K562 (cell line): ENCODE data around the gene LYRM7. TPM values are rescaled to one million over a fixed set of nuclear protein-coding genes. Genes with fewer than 3 reads are reported as not detected.

Experiments
- ASH1L ChIP-seq: fragments of 450-650 bp; IDR thresholded peaks from 2 replicates; pipeline ENCODE4 v1.6.1; 2018; ENCODE audit warnings: borderline replicate concordance, mild to moderate bottlenecking, low read depth; ENCODE audit not compliant: partially characterized antibody
- BHLHE40 ChIP-seq: IDR thresholded peaks from 2 replicates; pipeline ENCODE4 v1.6.1; 2011; ENCODE audit warnings: low read length, improper control_type of control experiment
- GABPA ChIP-seq: fragments of 200-800 bp; sonication (Bioruptor generic); conservative IDR thresholded peaks from 2 replicates; pipeline ENCODE4 v1.6.1; 2016; ENCODE audit warnings: low read depth, missing genetic modification characterization, missing compliant biosample characterization
- HLTF ChIP-seq: fragments of 450-650 bp; IDR thresholded peaks from 2 replicates; pipeline ENCODE4 v1.6.1; 2016
- KDM4B ChIP-seq, 2 experiments: fragments of 450-650 bp in 1 of 2; sonication (generic) in 1 of 2; IDR thresholded peaks; 2 replicates each; pipeline ENCODE4 v1.6.1; 2016 to 2017; ENCODE audit warnings: borderline replicate concordance in 2 of 2, antibody characterized with exemption in 1 of 2, low read depth in 1 of 2, mild to moderate bottlenecking in 1 of 2
- SAP30 ChIP-seq: fragments of 200-600 bp; sonication (generic); IDR thresholded peaks from 2 replicates; pipeline ENCODE4 v1.6.1; 2012; ENCODE audit warnings: borderline replicate concordance, low read depth, mild to moderate bottlenecking, moderate library complexity, low read length, control low read depth, inconsistent platforms; ENCODE audit not compliant: insufficient read depth, poor library complexity, severe bottlenecking
- SREBF1 ChIP-seq: fragments of 150-350 bp; IDR thresholded peaks from 2 replicates; pipeline ENCODE4 v1.6.1; 2014; ENCODE audit warnings: antibody characterized with exemption, low read depth, low read length, borderline replicate concordance
- STAT5B ChIP-seq: fragments of 250-450 bp; sonication (Bioruptor Pico); IDR thresholded peaks from 2 replicates; pipeline ENCODE4 v1.8.0; 2021; ENCODE audit warnings: mild to moderate bottlenecking, inconsistent platforms
- TCF7L2 ChIP-seq: fragments of 150-350 bp; IDR thresholded peaks from 2 replicates; pipeline ENCODE4 v1.6.1; 2016; ENCODE audit warnings: low read depth, mild to moderate bottlenecking, low read length, moderate library complexity
- TSC22D4 ChIP-seq: fragments of 450-650 bp; IDR thresholded peaks from 2 replicates; pipeline ENCODE4 v1.6.1; 2016; ENCODE audit warnings: missing genetic modification characterization, missing biosample characterization, control low read depth
- ZNF408 ChIP-seq: fragments of 250-450 bp; sonication (Bioruptor Pico); IDR thresholded peaks from 2 replicates; pipeline ENCODE4 v1.4.0; 2020; ENCODE audit warnings: low read depth, mild to moderate bottlenecking, moderate library complexity
- ZNF444 ChIP-seq: fragments of 250-450 bp; sonication (Bioruptor Pico); IDR thresholded peaks from 2 replicates; pipeline ENCODE4 v1.4.0; 2020; ENCODE audit warnings: mild to moderate bottlenecking, moderate library complexity
- polyA plus RNA-seq, 8 experiments: library from polyadenylated mRNA; depleted of rRNA in 4 of 8; stranded (reverse) in 5 of 8; unstranded in 3 of 8; fragments of >200 nt; fragmentation: Nextera tagmentation in 2 of 8; fragmentation: Illumina TruSeq in 1 of 8; extraction: Ambion mirVana in 2 of 8; extraction: Trizol in 1 of 8; gene quantifications; 2 replicates each; pipeline versions ENCODE4 v1.2.1 to v1.2.3, GENCODE V29; 2011 to 2014; ENCODE audit warnings: inconsistent platforms in 1 of 8, missing spikeins in 1 of 8
- total RNA-seq, 7 experiments: library from RNA; depleted of rRNA in 6 of 7; stranded (reverse); fragments of >200 nt in 6 of 7; fragmentation: Illumina TruSeq in 2 of 7; extraction: Trizol in 2 of 7; gene quantifications; 2 replicates each; pipeline versions ENCODE4 v1.2.1 to v1.2.3, GENCODE V29; 2011 to 2021; ENCODE audit warnings: low replicate concordance in 1 of 7
- TF ChIP-seq, protein P1 (sequence below): fragments of 450-650 bp; formaldehyde crosslinking; IDR thresholded peaks from 2 replicates; pipeline ENCODE4 v1.4.0; 2020; ENCODE audit warnings: mild to moderate bottlenecking
- TF ChIP-seq, protein P2 (sequence below): fragments of 250-450 bp; sonication (Bioruptor Pico); IDR thresholded peaks from 2 replicates; pipeline ENCODE4 v1.4.0; 2020; ENCODE audit warnings: mild to moderate bottlenecking, moderate library complexity
- TF ChIP-seq, protein P3 (sequence below): fragments of 250-450 bp; sonication (Bioruptor Pico); IDR thresholded peaks from 2 replicates; pipeline ENCODE4 v1.9.0; 2021; ENCODE audit warnings: mild to moderate bottlenecking
- TF ChIP-seq, protein P4 (sequence below): sonication (generic); IDR thresholded peaks from 2 replicates; pipeline ENCODE4 v1.6.1; 2016
- TF ChIP-seq, protein P5 (sequence below): fragments of 200-400 bp; formaldehyde crosslinking; IDR thresholded peaks from 2 replicates; pipeline ENCODE4 v1.6.1; 2017; ENCODE audit warnings: mild to moderate bottlenecking, low read depth, low read length, moderate library complexity
- TF ChIP-seq, protein P6 (sequence below): sonication (generic); formaldehyde crosslinking; IDR thresholded peaks from 2 replicates; pipeline ENCODE4 v1.5.0; 2020; ENCODE audit warnings: missing genetic modification reagents

The LYRM7 gene
- total and polyA plus RNA-seq, 9 of the 15 experiments (the other 6 are each of a cell fraction or from before 2014, with no cell fraction given), result 16.2 to 70.1 (median 33.3) TPM

DNA sequence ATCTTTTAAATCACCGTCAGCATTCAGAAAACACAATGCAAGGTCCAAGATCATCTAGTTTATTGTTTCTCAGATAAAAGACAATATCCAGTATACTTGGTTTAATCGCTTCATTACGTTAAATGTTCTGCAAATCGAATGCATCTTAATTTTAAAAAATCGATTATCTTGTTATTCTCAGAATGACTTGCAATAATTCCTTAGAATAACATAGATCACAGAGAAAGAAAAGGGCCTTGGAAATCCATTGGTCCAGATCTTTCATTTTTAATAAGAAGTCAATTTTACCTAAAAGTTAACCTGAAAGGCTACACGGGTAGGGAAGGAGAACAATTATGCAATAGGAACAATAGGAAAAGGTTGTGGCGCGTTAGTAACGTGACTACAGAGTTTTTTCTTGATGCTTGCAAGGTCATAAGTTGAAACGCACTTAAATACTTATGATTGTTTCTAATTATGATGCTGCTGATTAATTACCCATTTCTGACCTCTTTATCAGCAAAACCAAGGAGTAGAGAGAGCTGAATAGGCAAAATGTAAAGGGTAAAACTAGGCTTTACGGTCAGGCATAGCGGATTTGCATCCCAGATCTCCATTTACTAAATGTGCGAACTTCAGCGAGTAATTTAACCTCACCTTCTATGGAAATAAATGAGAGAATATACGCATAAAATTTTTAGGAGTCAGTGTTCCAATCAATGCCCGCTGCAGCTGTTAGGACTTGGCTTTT is 769 bp upstream of the LYRM7 start (continued):
- TF ChIP-seq GABPA, result 0 out of 2 replicates have a peak, but pooled peaks have one; percentile 69
- TF ChIP-seq SAP30, result no peak
- TF ChIP-seq ZNF444 (CRISPR knock-in tag), result peak; percentile 22; the same call in 1 of the 2 replicates
- no peak for TF ChIP-seq SREBF1
- TF ChIP-seq, protein P1, sequence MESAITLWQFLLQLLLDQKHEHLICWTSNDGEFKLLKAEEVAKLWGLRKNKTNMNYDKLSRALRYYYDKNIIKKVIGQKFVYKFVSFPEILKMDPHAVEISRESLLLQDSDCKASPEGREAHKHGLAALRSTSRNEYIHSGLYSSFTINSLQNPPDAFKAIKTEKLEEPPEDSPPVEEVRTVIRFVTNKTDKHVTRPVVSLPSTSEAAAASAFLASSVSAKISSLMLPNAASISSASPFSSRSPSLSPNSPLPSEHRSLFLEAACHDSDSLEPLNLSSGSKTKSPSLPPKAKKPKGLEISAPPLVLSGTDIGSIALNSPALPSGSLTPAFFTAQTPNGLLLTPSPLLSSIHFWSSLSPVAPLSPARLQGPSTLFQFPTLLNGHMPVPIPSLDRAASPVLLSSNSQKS (CRISPR knock-in tag), result no peak
- no peak for TF ChIP-seq TSC22D4 (tag)
- TF ChIP-seq, protein P2, sequence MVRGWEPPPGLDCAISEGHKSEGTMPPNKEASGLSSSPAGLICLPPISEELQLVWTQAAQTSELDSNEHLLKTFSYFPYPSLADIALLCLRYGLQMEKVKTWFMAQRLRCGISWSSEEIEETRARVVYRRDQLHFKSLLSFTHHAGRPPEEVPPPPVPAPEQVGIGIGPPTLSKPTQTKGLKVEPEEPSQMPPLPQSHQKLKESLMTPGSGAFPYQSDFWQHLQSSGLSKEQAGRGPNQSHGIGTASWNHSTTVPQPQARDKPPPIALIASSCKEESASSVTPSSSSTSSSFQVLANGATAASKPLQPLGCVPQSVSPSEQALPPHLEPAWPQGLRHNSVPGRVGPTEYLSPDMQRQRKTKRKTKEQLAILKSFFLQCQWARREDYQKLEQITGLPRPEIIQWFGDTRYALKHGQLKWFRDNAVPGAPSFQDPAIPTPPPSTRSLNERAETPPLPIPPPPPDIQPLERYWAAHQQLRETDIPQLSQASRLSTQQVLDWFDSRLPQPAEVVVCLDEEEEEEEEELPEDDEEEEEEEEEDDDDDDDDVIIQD (CRISPR knock-in tag), result no peak
- no peak for TF ChIP-seq ZNF408
- TF ChIP-seq, protein P3, sequence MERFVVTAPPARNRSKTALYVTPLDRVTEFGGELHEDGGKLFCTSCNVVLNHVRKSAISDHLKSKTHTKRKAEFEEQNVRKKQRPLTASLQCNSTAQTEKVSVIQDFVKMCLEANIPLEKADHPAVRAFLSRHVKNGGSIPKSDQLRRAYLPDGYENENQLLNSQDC (CRISPR knock-in tag), result no peak
- TF ChIP-seq, protein P4, sequence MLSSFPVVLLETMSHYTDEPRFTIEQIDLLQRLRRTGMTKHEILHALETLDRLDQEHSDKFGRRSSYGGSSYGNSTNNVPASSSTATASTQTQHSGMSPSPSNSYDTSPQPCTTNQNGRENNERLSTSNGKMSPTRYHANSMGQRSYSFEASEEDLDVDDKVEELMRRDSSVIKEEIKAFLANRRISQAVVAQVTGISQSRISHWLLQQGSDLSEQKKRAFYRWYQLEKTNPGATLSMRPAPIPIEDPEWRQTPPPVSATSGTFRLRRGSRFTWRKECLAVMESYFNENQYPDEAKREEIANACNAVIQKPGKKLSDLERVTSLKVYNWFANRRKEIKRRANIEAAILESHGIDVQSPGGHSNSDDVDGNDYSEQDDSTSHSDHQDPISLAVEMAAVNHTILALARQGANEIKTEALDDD, result no peak
- no peak for TF ChIP-seq STAT5B (CRISPR knock-in tag)
- TF ChIP-seq BHLHE40, result no peak
- TF ChIP-seq TCF7L2, result no peak
- TF ChIP-seq KDM4B (IDR thresholded peaks at IDR 0.05; ENCODE audit: borderline replicate concordance in 2 of 2, low read depth in 1 of 2), result no peak
- TF ChIP-seq, protein P5, sequence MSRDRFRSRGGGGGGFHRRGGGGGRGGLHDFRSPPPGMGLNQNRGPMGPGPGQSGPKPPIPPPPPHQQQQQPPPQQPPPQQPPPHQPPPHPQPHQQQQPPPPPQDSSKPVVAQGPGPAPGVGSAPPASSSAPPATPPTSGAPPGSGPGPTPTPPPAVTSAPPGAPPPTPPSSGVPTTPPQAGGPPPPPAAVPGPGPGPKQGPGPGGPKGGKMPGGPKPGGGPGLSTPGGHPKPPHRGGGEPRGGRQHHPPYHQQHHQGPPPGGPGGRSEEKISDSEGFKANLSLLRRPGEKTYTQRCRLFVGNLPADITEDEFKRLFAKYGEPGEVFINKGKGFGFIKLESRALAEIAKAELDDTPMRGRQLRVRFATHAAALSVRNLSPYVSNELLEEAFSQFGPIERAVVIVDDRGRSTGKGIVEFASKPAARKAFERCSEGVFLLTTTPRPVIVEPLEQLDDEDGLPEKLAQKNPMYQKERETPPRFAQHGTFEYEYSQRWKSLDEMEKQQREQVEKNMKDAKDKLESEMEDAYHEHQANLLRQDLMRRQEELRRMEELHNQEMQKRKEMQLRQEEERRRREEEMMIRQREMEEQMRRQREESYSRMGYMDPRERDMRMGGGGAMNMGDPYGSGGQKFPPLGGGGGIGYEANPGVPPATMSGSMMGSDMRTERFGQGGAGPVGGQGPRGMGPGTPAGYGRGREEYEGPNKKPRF, result no peak
- TF ChIP-seq, protein P6, sequence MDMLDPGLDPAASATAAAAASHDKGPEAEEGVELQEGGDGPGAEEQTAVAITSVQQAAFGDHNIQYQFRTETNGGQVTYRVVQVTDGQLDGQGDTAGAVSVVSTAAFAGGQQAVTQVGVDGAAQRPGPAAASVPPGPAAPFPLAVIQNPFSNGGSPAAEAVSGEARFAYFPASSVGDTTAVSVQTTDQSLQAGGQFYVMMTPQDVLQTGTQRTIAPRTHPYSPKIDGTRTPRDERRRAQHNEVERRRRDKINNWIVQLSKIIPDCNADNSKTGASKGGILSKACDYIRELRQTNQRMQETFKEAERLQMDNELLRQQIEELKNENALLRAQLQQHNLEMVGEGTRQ (CRISPR knock-in tag), result no peak
- TF ChIP-seq HLTF, result no peak
- no peak for TF ChIP-seq ASH1L
